Stimulated activated CD4-positive, alpha-beta T cell treated with anti-CD3 and anti-CD28 coated beads, Interleukin-12 subunit alpha, Interleukin-12 subunit beta, amount 100 ng/mL, for 4 hours (primary cell): Measurements from ENCODE around the gene CDA.

Experiments
- DNase-seq: peaks from one replicate; pipeline ENCODE4 v3.0.0-alpha.2; 2020

Gene CDA

DNA sequence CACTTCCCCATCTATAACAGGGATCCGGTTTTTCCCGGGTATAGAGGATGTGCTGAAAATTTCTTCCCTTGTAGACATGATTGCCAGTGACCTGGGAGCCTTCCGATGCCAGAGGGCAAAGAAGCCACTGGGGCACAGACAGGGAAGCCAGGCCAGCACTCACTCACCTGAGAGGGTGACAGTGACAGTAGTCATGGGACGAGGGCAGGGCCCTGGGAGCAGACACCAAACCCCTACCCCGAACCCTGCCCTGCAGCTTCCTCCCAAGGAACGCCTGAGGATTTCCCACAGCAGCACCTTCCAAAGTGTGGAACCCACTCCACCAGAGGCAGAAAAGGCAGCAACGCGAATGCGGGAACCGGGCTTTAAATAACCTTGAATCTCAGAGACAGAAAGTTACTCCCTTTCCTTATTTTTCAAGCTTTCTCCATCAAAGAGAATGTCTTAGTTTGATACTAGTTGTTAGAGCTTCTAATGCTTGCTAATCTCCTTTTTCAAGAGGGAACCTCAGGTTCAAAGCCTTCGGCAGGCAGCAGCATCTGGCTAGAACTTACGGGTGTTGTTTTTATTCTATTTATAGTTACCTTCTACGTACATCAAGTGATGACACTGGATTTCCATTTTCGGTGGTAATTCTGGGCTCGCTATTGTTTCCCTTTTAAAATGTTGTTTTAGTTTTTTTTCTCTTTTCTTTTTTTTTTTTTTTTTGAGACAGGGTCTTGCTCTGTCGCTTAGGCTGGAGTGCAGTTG, 69.4 kb downstream of the CDA start:
- DNase-seq = no peak

DNA sequence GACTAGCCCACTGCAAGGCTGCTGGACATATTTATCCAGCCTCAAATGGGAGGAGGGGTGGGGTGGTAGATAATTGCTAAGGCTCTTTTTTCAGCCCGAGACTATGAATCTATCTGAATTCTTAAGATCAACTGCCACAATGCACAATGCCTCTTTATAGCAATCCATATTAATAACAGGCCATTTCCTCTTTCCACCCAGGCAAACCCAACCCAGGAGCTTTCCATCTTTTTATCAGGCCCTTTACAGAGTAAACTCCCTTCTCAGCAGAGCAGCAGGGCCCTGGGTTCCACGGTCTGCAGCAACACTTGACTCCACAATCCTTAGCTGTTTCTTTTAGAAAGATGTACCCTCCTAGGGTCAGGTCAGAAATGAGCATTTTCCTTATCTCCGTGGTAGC, 71.5 kb downstream of the CDA start:
- DNase-seq = no peak

DNA sequence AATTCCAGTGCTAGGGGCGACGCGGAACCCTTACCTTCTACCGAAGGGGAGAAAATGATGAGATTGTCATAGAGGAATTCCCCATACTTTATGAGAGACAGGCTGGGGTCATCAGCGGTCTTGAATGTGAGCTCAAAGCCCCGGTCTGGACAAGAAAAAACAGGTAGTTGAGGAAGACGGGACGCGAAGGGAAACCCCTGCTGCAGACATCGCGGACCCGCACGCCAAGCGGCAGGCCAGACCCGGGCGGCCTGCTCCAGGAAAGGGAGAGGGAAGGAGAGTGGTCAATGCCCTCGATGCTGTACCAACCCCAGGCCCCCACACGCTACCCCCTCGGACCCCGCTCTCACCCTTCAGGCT, 71.9 kb downstream of the CDA start:
- no peak for DNase-seq

DNA sequence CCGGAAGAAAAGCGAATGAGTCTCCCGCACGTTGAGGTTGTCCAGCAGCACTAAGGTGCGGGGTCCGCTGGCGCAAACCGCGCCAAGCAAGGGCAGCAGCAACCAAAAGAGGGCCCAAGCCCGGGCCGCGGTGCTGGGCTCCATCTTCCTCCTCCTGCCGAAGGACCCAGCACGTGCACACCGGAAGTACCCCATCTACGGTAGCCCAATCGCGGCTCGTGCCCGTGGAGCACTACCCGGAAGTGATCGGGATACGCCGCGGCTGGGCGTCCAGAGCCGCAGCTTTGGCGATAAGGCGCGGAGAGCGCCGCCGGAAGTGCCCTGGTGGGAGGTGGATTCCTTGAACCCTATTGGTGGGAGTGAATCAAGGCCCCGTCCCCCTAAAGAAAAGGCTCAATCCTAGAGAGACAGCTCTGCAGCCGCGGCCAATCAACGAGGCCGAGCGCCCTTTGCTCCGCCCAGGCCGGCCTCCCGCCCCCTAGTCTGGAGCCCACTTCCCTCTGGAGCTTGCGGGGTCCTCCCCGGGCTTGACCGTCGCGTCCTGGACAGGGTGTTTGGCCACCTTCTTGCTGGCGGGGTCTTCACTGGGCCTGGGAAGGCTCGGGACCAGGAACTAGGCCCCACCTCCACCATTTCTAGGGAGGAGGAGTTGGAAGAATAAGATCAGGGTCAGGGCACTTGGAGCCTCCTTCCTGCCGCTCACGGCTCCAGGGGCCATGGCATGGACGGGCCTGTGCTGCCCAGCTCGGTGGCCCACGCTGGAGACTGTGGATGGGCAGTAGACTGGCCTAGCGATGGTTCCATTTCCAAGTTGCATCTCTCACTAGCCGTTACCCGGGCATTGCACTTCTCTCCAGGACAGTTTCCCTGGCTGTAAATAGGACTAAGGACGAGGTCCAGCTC, 72.6 kb downstream of the CDA start, which contains the start of gene DDOST:
DDOST (minus strand) TSS at position 163 of the 903 bp plus-strand sequence; CDS start at position 144, 19 bp downstream.
- DNase-seq = peak; percentile 93

GRCh38 chr1:20662110-20662475, 73.2 kb downstream of the CDA start:
- DNase-seq = no peak

- no peak for DNase-seq
Measured at GRCh38 chr1:20663365-20663764, 74.5 kb downstream of the CDA start.

DNA sequence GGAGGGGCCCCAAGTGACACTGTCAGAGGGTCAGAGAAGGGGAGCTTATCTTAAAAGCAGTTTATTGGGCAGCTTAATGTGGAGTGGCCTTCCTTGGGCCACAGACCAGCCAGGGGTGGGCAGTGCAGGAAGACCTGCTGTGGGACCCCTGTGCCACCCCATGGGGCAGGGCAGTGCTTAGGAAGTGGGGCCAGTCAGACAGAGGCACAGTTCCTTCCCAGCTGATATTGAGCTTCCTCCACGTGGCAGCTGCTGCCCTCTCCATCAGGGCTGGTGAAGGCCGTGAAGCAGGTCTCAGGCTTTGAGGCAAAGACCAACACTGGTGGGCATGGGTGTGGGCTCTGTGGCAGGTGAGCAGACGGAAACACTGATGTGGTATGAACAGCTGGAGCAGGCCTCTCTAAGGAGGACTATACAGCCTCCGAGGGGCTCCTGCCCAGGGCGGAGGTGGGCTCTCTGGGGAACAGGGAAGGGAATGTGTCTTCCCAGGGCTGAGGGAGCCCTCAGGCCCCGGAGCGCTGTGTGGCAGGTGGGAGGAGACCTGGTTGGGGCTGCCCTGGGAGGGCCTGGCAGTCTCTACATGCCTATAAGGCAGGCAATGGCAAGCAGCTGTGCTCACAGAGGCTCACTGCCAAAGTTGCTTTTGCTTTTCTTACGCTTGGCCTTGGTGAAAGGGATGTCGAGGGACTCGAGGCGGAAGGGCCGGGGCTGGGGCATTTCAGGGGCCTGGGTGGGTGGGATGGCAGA, 75.2 kb downstream of the CDA start:
- DNase-seq = no peak

- DNase-seq = no peak
Measured at GRCh38 chr1:20665726-20666125, 76.8 kb downstream of the CDA start.

GRCh38 chr1:20666146-20666545, 77.2 kb downstream of the CDA start:
- DNase-seq = no peak

DNA sequence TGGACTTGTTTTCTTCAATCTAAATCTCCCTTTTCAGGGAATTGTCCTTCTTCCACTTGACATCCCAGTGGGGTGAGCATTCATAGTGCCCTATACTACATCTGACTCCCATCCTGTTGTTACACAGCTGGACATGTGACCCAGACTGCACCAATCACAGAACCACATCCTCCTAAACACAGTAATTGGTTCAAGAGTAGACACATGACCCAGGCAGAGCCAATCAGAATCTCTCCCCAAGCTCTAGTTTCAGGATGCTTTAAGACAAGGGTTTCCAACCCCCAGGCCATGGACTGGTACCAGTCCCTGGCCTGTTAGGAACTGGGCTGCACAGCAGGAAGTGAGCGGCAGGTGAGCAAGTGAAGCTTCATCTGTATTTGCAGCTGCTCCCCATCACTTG, 77.9 kb downstream of the CDA start:
- no peak for DNase-seq
